IPS DF 4.7 (cell line): ENCODE data around the gene SSTR1.

Experiments used
- DNase-seq: peaks from one replicate; pipeline ENCODE4 v3.0.0-alpha.2; 2013; ENCODE audit warnings: low spot score; ENCODE audit errors: extremely low read depth

SSTR1 gene

DNA sequence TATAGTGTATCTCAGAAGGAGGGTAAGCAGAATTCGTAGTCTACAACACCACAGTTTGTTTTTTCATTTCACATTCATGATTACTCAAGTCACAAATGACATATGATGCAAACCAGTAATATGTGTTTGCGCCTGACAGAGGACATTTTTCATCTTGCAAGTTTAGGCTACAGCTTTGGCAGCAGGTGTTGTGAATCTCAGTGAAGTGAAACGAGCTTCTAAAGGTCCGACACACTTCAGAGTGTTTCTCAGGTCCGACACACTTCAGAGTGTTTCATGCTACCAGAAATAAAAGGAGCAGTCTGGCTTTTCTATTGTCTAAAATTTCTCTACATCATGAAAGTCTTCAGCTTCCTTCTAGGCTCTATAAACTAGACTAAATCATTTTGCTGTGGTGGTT, 25.5 kb downstream of the SSTR1 start:
- DNase-seq, result no peak

DNA sequence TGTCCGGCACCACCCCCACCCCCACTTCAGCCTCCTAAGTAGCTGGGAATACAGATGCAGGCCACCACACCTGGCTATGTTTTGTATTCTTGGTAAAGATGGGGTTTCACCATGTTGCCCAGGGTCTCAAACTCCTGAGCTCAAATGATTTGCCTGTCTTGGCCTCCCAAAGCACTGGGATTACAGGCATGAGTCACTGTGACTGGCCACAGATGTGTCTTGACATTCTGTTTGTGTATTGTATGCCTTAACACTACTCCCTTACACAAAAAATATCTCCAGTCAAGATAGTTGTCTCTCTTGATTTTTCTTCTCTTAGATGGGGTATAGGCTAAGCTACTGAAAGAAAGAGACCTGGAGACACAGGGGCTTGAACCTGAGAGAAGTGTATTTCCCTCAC, 30.6 kb downstream of the SSTR1 start:
- DNase-seq, result no peak

DNA sequence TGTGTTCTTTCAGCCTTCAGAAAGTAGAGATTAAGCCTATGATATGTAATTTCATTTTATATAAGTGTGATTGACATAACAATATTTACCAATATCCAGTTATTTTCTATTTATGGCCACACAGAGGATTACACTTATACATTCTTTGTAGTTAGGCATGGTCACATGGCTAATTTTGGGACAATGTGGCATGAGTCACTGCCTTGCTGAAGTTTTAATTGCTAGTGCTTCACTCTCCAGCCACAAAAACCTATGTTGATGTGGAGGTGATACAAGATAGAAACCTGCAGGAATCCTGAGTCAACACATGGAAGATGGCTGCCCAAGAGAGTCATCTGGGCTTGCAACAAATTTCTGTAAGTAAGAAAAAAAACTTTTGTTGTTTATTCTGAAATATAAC, 31.2 kb downstream of the SSTR1 start:
- no peak for DNase-seq

DNA sequence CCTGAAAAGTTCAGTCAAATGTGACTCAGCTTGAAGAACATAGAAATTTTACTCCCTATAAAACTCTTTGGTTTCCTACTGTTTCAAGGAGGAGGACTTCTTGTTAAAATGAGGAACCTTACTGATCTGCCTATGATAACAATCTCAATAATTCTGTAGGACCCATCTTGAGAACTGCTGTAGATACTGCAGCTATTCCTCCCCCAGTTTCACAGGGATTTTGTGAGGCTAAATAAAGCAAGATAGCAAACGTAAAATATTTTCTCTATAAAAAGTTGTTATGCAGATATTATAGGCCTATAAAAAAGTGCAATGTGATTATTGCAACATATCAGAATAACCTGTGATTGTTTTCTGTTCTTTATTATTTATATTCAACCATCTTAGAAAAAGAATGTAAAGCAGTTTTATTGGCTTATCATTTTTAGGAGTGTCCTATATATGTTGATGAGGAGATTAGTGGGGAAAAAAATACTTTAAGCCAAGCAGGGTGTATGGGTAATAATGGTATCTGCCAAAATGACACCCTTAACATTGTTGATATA, 36.1 kb downstream of the SSTR1 start:
- no peak for DNase-seq

DNA sequence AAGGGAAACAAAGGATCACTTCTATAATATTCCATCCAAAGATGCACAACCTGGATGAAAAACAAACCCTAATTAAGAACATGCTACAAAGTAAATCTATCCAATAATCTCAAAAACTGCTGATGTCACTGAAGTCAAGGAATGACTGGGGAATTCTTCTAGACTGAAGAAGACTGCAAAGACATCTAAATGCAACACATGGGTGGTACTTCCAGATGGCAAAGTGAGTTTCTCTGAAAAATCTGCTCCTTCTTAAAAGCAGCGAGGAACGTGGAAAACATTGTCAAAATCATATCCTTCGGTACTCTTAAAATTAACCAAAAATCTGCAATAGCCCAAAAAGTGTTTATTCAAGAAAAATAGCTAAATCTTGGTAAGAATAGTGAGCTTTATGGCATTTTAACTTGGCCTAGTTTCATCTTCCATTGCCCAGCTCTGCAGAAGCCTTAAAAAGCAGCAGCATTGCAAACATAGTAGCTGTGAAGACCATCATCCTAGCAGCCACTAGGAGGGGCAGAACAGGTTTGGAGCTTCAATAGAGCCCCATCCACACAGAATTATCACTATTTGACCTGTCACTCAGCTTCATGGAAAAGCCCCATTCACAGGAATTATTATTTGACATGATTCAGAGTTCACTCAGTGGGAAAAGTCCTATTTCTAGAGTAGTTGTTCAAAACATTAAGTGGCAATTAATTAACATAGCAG, 40.8 kb downstream of the SSTR1 start:
- DNase-seq, result no peak

DNA sequence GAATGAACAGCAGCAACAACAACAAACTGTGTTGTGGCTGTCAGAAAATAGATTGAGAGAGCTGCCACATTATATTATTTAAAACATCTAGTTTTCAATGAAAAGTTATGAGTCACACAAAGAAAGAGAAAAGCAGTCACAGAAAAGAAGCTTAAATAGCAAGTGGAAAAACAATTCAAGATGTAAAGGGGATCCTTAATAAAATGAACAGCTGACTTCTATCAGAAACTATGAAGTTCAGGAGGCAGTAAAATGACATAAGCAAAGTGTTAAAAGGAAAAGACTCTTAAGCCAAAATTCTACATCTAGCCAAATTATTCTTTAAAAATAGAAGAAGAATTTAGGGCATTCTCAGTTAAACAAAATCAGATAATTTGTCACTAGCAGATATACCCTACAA, 42.6 kb downstream of the SSTR1 start:
- DNase-seq, result no peak

- DNase-seq, result no peak
Observed at GRCh38 chr14:38252066-38252710, 44.5 kb downstream of the SSTR1 start.

DNA sequence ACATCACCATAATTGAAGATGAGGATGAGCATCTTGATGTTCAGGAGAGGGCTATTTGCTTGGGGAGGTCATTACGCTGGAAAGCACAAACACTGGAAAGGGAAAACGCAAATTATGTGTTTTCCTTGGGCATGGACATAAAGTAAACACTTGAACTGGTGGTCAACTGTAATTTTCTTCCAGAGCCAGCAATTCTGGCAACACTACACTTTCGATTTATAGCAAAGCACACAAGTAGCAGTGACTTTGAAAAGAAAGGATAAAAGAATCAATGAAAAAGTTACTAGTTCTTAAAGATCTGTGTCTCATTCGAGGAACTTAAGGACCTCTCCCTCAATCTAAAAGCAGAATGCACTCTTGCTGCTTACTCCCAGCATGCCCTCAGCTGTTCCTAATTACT, 46.0 kb downstream of the SSTR1 start:
- DNase-seq, result no peak

GRCh38 chr14:38254571-38255407, 47.1 kb downstream of the SSTR1 start:
- no peak for DNase-seq

GRCh38 chr14:38255408-38255672, 47.6 kb downstream of the SSTR1 start:
- DNase-seq, result no peak

DNA sequence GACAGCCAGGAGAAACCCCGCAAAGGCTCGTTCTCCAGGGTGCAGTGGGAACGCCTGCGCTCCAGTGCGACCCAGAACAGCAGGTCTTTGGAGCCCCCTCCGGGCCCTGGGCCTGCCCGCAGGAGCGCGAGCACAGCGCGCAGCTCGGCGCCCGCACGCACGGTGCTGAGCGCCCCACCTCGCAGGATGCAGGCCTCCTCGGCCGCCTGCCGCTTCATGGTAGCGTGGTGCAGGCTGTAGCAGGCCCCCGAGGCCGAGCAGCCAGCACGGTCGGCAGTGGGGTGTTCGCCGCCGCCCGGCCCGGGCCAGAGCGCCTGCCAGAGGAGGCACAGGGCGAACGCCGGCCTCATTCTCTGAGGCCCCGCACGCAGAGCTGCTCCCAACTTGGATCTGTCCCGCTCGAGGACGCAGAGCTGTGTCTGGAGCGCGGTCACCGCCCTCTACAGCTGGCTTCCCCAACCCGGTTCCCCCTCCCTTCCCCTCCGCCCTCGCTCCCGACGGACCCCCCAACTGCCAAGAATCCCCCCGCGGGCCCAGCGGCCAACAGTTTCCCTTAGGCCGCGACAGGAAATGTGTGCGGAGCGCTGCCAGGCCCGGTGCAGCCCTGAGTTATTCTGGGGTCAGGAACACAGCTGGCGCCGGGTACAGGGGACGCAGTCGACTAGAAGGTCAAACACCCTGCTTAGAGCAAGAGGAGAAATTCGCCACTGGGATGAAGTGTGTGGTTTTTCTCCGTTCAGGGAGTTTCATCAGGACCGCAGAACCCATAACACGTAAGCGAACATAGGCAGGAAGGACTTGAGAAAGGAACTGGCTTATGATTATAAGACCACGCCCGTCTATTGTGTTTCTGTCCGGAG, 48.2 kb downstream of the SSTR1 start, which contains the start of gene CLEC14A:
CLEC14A (minus strand) TSS at position 421 of the 860 bp plus-strand sequence; CDS start at position 350, 71 bp downstream.
- no peak for DNase-seq

GRCh38 chr14:38256533-38256840, 48.8 kb downstream of the SSTR1 start:
- DNase-seq, result no peak

- DNase-seq, result no peak
Observed at GRCh38 chr14:38257507-38257906, 49.8 kb downstream of the SSTR1 start.

- DNase-seq, result no peak
Observed at GRCh38 chr14:38261620-38262019, 53.9 kb downstream of the SSTR1 start.
